RPMI8226 (cell line): ENCODE measurements around the gene ADARB2.

Experiments used
- DNase-seq: peaks from one replicate; pipeline ENCODE4 v3.0.0-alpha.2; 2015

ADARB2 gene

GRCh38 chr10:1684991-1685390 lies 52.3 kb downstream of the ADARB2 start:
- no peak for DNase-seq

GRCh38 chr10:1683649-1684048 lies 53.7 kb downstream of the ADARB2 start:
- no peak for DNase-seq

- DNase-seq: no peak
Measured at GRCh38 chr10:1679821-1680650, 57.3 kb downstream of the ADARB2 start.

- DNase-seq: no peak
Measured at GRCh38 chr10:1678084-1678483, 59.2 kb downstream of the ADARB2 start.

- DNase-seq: no peak
Measured at GRCh38 chr10:1677307-1677939, 59.9 kb downstream of the ADARB2 start.

GRCh38 chr10:1674501-1674900 lies 62.8 kb downstream of the ADARB2 start:
- DNase-seq: no peak

- no peak for DNase-seq
Measured at GRCh38 chr10:1673568-1674345, 63.6 kb downstream of the ADARB2 start.

GRCh38 chr10:1672001-1672781 lies 65.1 kb downstream of the ADARB2 start:
- DNase-seq: no peak

GRCh38 chr10:1671366-1672000 lies 65.8 kb downstream of the ADARB2 start:
- no peak for DNase-seq

- no peak for DNase-seq
Measured at GRCh38 chr10:1670541-1671365, 66.6 kb downstream of the ADARB2 start.

- no peak for DNase-seq
Measured at GRCh38 chr10:1669433-1669832, 67.9 kb downstream of the ADARB2 start.

- DNase-seq: no peak
Measured at GRCh38 chr10:1668399-1668798, 68.9 kb downstream of the ADARB2 start.

GRCh38 chr10:1667392-1667791 lies 69.9 kb downstream of the ADARB2 start:
- DNase-seq: no peak

GRCh38 chr10:1666147-1666546 lies 71.2 kb downstream of the ADARB2 start:
- DNase-seq: no peak

- DNase-seq: no peak
Measured at GRCh38 chr10:1665681-1666080, 71.6 kb downstream of the ADARB2 start.

- no peak for DNase-seq
Measured at GRCh38 chr10:1665021-1665661, 72.2 kb downstream of the ADARB2 start.

GRCh38 chr10:1664333-1664964 lies 72.9 kb downstream of the ADARB2 start:
- no peak for DNase-seq

- DNase-seq: peak; percentile 18
Measured at GRCh38 chr10:1663226-1663625, 74.1 kb downstream of the ADARB2 start.

- no peak for DNase-seq
Measured at GRCh38 chr10:1662438-1663025, 74.8 kb downstream of the ADARB2 start.

- DNase-seq: no peak
Measured at GRCh38 chr10:1661859-1662437, 75.4 kb downstream of the ADARB2 start.
